ENCODE data around the gene TMED10. TPM values are rescaled to one million over a fixed set of nuclear protein-coding genes. Genes with fewer than 3 reads are reported as not detected.

TMED10 gene
- polyA plus RNA-seq, 1 donor from 2014 or later = 146 TPM

- no peaks in the 10 kb centered on the region for H3F3A ChIP-seq (ENCODE audit: insufficient read depth, low read length, poor library complexity, severe bottlenecking)
- H3K4me3 ChIP-seq (ENCODE audit: low read length) = no peak overlapping the region
- H4K20me1 ChIP-seq (ENCODE audit: insufficient read depth) = no peaks in the 10 kb centered on the region
- H3K9me2 ChIP-seq (ENCODE audit: insufficient read depth, low read length) = no peaks in the 10 kb centered on the region
- TF ChIP-seq MXI1 (conservative IDR thresholded peaks at IDR 0.05; ENCODE audit: poor library complexity, severe bottlenecking) = no peak
- TF ChIP-seq TAF1 (IDR thresholded peaks at IDR 0.05; ENCODE audit: low read depth) = no peak
- TF ChIP-seq REST (IDR thresholded peaks at IDR 0.05; ENCODE audit: borderline replicate concordance) = no peak
- no peak for TF ChIP-seq CTCF (IDR thresholded peaks at IDR 0.05; ENCODE audit: poor library complexity, severe bottlenecking)
- TF ChIP-seq EZH2 (IDR thresholded peaks at IDR 0.05; ENCODE audit: borderline replicate concordance, insufficient read depth, low read length, poor library complexity, severe bottlenecking) = no peak
- no peak for TF ChIP-seq RAD21 (conservative IDR thresholded peaks at IDR 0.05)
- no peak overlapping the region for H3K4me2 ChIP-seq (ENCODE audit: low read length)
- H3K9ac ChIP-seq (ENCODE audit: low read length) = no peak overlapping the region
- H3K27ac ChIP-seq (ENCODE audit: low read length) = no peak overlapping the region
- H3K36me3 ChIP-seq (ENCODE audit: insufficient read depth, low read length) = no peaks in the 10 kb centered on the region
- no peaks in the 10 kb centered on the region for H3K79me2 ChIP-seq (replicated peaks; ENCODE audit: insufficient read depth, low read length)
- no peak overlapping the region for H2AFZ ChIP-seq (ENCODE audit: low read depth, low read length)
- H3K27me3 ChIP-seq (ENCODE audit: insufficient read depth, low read depth, low read length) = no peaks in the 10 kb centered on the region
- H3K9me3 ChIP-seq (ENCODE audit: low read length) = no peaks in the 10 kb centered on the region
Measured at GRCh38 chr14:75091251-75091650, 85.2 kb downstream of the TMED10 start.

GRCh38 chr14:75090353-75090752 is 86.1 kb downstream of the TMED10 start:
- Histone ChIP-seq H3K9me2 (ENCODE audit: insufficient read depth, low read length) (no peaks in the 10 kb centered on the region), H3K27ac (ENCODE audit: low read length) (no peak overlapping the region), H3K4me3 (ENCODE audit: low read length) (no peak overlapping the region), H3K9ac (ENCODE audit: low read length) (no peak overlapping the region), H3K4me2 (ENCODE audit: low read length) (no peak overlapping the region), H2AFZ (ENCODE audit: low read depth, low read length) (no peak overlapping the region), H3F3A (ENCODE audit: insufficient read depth, low read length, poor library complexity, severe bottlenecking) (no peaks in the 10 kb centered on the region), H4K20me1 (ENCODE audit: insufficient read depth) (no peaks in the 10 kb centered on the region), H3K27me3 (ENCODE audit: insufficient read depth, low read depth, low read length) (no peaks in the 10 kb centered on the region), H3K9me3 (ENCODE audit: low read length) (no peaks in the 10 kb centered on the region), H3K36me3 (ENCODE audit: insufficient read depth, low read length) (no peaks in the 10 kb centered on the region), H3K79me2 (replicated peaks; ENCODE audit: insufficient read depth, low read length) (no peaks in the 10 kb centered on the region)
- TF ChIP-seq CTCF (IDR thresholded peaks at IDR 0.05; ENCODE audit: poor library complexity, severe bottlenecking) = no peak
- no peak for TF ChIP-seq TAF1 (IDR thresholded peaks at IDR 0.05; ENCODE audit: low read depth)
- TF ChIP-seq RAD21 (conservative IDR thresholded peaks at IDR 0.05) = no peak
- no peak for TF ChIP-seq MXI1 (conservative IDR thresholded peaks at IDR 0.05; ENCODE audit: poor library complexity, severe bottlenecking)
